GM12873 (cell line): ENCODE results near the gene CAPN14.

Source experiments
- TF ChIP-seq, protein P1 (sequence below): IDR thresholded peaks from 2 replicates; pipeline ENCODE4 v1.5.1; 2012; ENCODE audit warnings: low read depth, mild to moderate bottlenecking, moderate library complexity, low read length, control low read depth; ENCODE audit not compliant: insufficient read depth; ENCODE audit errors: missing control alignments

The CAPN14 gene

DNA sequence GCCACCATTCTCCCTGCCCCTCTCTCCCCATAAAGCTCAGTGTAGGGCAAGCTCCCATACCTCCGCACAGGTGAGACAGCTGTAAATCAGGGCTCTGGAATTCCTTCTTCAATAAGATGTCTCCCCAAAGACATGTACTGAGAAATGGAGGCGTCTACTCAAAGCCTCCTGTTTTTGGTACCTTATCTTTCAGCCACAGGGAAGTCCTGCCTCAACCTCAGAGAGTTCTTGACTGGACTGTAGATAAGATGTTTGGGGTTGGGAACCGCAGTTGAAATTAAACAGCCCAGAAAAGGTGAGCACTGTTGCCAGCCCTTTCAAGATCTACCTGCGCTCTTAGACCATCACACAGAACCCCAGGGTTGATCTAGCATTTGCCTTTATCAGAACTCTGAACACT lies 77.6 kb downstream of the CAPN14 start:
- TF ChIP-seq, protein P1, sequence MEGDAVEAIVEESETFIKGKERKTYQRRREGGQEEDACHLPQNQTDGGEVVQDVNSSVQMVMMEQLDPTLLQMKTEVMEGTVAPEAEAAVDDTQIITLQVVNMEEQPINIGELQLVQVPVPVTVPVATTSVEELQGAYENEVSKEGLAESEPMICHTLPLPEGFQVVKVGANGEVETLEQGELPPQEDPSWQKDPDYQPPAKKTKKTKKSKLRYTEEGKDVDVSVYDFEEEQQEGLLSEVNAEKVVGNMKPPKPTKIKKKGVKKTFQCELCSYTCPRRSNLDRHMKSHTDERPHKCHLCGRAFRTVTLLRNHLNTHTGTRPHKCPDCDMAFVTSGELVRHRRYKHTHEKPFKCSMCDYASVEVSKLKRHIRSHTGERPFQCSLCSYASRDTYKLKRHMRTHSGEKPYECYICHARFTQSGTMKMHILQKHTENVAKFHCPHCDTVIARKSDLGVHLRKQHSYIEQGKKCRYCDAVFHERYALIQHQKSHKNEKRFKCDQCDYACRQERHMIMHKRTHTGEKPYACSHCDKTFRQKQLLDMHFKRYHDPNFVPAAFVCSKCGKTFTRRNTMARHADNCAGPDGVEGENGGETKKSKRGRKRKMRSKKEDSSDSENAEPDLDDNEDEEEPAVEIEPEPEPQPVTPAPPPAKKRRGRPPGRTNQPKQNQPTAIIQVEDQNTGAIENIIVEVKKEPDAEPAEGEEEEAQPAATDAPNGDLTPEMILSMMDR: no peak

DNA sequence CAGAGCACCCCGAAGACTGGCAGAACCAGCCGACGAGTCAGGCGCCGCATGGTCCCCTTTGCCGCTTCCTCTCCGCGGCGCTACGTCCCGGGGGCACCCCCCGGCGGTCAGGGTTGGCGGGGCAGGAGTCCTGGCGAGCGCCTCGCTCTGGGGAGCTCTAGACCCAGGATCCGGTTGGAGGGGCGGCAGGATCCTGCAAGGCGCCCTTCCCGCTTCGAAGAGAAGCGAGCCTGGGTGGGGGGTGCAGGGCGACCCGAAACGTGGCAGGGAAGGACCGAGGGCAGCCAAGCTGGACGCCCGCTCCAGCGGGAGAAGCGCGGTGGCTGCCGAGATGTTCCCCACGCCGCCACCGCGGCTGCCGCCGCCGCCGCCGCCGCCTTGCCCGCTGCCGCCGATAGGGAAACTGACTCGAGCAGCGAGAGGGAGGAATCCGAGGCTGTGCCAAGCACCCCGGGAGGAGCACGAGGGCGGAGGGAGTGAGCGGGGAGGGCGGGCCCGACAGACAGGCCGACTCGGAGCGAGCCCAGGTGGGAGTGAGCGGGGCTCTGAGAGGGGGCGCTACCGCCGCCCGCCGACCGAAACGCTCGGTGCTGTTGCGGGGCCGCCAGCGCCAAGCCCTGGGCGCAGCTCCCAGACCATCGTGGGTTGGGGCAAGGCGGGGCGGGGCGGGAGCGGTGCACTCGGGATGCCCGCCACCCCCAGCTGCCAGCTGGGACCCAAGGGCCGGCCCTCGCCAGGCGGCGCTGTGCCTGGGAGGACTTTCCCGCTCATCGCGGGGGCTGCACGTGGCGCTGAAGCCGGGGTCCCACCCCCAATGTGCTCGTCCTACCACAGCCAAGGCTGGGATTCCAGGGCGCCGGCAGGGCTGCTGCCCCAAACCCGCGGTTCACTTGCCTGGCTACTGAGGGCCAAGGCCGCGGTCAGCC lies 79.0 kb downstream of the CAPN14 start, which contains the start of gene GALNT14:
Gene GALNT14, minus strand, starts transcription at position 404 of the 926 bp plus-strand sequence. Its CDS starts 354 bp downstream, at position 50.
- TF ChIP-seq, protein P1: peak; percentile 33

DNA sequence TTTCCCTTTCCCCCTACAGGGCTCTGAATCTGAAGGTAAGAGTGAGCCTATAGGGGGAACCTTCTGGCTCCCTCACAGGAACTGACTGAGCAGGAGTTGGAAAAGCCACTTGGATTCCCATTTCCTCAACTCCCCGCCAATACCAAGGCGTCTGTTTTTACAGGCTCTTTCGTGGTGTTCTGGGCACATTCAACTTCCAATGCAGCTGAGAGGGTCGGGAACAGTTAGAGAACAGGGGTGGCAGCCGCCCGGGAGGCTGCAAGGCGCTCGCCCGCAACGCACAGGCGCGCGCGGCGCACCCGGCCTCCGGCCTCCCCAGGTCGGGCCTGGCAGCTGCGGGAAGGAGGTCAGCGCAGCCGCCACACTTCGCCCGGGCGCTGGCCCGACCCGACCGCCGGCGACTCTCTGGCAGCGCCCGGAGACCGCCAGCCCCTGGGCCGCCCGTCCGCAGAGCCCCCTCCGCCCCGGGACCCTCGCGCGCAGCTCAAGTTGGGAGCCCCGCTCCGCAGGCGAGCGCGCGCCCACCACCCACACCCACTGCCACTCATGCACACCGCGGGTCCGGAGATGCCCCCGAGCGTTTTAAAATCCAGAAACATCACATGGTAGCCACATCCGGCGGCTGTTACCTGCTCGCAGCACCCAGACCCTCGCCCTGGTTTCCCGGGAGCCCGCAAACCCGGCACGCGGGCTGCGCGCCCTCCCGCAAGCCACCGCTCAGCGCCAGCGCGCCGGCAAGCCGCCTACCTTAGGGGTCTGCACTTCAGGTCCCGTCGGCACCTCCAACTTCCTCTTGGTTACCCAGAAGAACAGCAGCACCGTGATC lies 79.9 kb downstream of the CAPN14 start:
- TF ChIP-seq, protein P1: no peak

DNA sequence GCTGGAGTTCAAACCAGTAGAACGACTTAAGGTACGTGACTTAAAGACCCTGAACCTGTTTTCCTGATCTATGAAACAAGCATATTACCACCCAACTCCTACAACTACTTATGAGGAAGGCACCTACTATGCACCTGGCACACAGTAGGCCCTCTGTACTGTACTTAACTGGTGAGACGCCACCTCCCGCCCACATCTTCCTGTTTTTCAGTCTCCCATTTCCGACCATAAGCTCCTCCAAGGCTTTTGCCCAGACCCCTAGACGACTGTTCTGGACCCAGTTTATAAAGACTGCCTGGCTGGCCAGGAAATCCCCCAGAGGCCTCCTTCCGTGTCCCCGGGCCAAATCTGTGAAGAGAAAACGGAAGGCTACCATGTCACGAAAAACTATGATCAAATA lies 80.6 kb downstream of the CAPN14 start:
- TF ChIP-seq, protein P1: no peak

DNA sequence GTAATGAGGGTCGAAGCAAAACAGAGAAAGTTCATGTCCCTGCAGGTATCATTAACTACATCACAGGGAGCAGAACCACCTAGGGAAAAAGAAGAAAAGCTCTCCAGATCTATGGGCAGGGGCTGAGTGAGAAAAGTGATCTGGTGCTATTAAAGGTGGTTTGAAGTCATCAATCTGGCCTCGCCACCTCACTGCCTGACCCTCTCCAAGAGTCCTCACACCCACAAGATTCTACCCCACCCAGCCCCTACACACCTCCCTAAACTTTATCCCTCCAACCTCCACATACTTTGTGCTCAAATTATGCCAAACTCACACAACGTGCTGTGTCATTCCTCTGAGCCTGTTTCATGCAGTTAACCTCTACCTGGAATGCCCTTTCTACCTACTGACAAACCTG lies 81.3 kb downstream of the CAPN14 start:
- TF ChIP-seq, protein P1: no peak

DNA sequence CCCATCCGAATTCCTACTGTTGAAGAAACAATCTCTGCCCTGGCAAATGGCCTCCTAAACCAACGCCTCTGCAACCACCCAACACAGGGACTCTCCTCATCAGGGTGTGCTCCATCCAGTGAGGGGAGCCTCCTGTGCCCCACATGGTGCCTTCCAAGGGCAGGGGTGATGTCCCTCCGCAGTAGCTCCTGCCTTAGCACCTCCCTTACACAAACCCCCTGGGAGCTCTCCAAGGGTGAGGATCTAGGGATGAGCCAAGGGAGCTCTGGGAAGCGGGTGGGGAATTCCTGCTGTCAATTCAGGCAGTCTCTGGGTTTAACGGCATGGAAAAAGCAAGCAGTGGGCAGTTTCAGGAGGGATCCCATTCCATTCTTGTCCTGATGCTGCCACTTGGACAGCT lies 82.8 kb downstream of the CAPN14 start:
- TF ChIP-seq, protein P1: no peak

DNA sequence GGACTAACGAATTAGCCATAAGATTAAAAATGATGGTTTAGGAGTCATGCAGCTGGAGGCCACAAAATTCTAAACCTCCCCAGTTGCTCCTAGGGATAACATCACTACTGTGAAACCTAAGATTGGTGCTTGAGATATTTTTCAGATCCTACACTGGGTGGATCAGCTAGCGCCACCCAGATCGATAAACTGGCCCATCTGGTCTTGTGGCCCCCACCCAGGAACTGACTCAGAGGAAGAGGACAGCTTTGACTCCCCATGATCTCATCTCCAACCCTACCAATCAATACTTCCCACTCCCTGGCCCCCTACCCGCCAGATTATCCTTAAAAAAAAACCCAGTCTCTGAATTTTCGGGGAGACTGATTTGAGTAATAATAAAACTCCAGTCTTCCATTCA lies 84.5 kb downstream of the CAPN14 start:
- TF ChIP-seq, protein P1: no peak
